HEK293 (cell line): ENCODE measurements around the gene PRDX2.
A peak's percentile ranks its signal among the peaks of the same experiment; 100 is the strongest.

Experiments used
- CTCF ChIA-PET: fragments of 350-600 bp; formaldehyde crosslinking; extraction: SDS; loops from one replicate; lab custom pipeline; 2021; ENCODE audit warnings: antibody characterized with exemption; lab: Yijun Ruan, JAX
- POLR2A ChIA-PET: fragments of 300-600 bp; formaldehyde crosslinking; extraction: SDS; loops from one replicate; lab custom pipeline; 2020; ENCODE audit warnings: antibody characterized with exemption, inconsistent platforms; lab: Yijun Ruan, JAX
- H3K27ac ChIP-seq: fragments of 200-500 bp; sonication (Bioruptor generic); 2 replicates; pipeline ENCODE4 v1.5.1; 2014; ENCODE audit warnings: low read depth, low read length, control low read depth, inconsistent platforms; ENCODE audit errors: extremely low read depth
- H3K36me3 ChIP-seq, 2 experiments: fragments of 200-500 bp in 1 of 2; sonication (Bioruptor generic) in 1 of 2; 1 replicate in 1 of 2; 2 replicates in 1 of 2; pipeline ENCODE4 v1.5.1; 2014 to 2017; ENCODE audit warnings: inconsistent platforms in 2 of 2, low read length in 2 of 2; ENCODE audit not compliant: control insufficient read depth in 2 of 2, insufficient read depth in 1 of 2
- H3K4me1 ChIP-seq: fragments of 200-500 bp; sonication (Bioruptor generic); 2 replicates; pipeline ENCODE4 v1.5.1; 2014; ENCODE audit warnings: mild to moderate bottlenecking, low read length, inconsistent platforms; ENCODE audit not compliant: control insufficient read depth, insufficient read depth
- H3K4me3 ChIP-seq: 2 replicates; pipeline ENCODE4 v1.5.1; 2011; ENCODE audit warnings: low read depth, mild to moderate bottlenecking, control low read depth, low read length, moderate library complexity
- H3K9me3 ChIP-seq: fragments of 200-500 bp; sonication (Bioruptor generic); 2 replicates; pipeline ENCODE4 v1.5.1; 2014; ENCODE audit warnings: low read depth, low read length, inconsistent platforms; ENCODE audit not compliant: control insufficient read depth, insufficient read depth
- GLIS2 ChIP-seq: fragments of 450-650 bp; formaldehyde crosslinking; IDR thresholded peaks from 2 replicates; pipeline ENCODE4 v1.5.1; 2016; ENCODE audit warnings: missing biosample characterization, missing genetic modification characterization
- HOXD13 ChIP-seq: sonication (generic); formaldehyde crosslinking; IDR thresholded peaks from 2 replicates; pipeline ENCODE4 v1.8.0; 2022; ENCODE audit warnings: missing genetic modification reagents, borderline replicate concordance
- KLF9 ChIP-seq: fragments of 450-650 bp; formaldehyde crosslinking; IDR thresholded peaks from 2 replicates; pipeline ENCODE4 v1.5.1; 2016; ENCODE audit warnings: missing biosample characterization, missing genetic modification characterization, low read depth
- PATZ1 ChIP-seq: fragments of 450-650 bp; formaldehyde crosslinking; IDR thresholded peaks from 2 replicates; pipeline ENCODE4 v1.5.1; 2016; ENCODE audit warnings: missing biosample characterization, missing genetic modification characterization
- SP7 ChIP-seq: fragments of 450-650 bp; formaldehyde crosslinking; IDR thresholded peaks from 2 replicates; pipeline ENCODE4 v1.5.1; 2016; ENCODE audit warnings: missing biosample characterization, missing genetic modification characterization
- ZBTB10 ChIP-seq: fragments of 450-650 bp; formaldehyde crosslinking; IDR thresholded peaks from 2 replicates; pipeline ENCODE4 v1.5.1; 2016; ENCODE audit warnings: missing biosample characterization, missing genetic modification characterization
- ZBTB6 ChIP-seq: fragments of 450-650 bp; formaldehyde crosslinking; IDR thresholded peaks from 2 replicates; pipeline ENCODE4 v1.5.1; 2017; ENCODE audit warnings: missing biosample characterization, missing genetic modification characterization
- ZBTB7A ChIP-seq: fragments of 450-650 bp; formaldehyde crosslinking; IDR thresholded peaks from 2 replicates; pipeline ENCODE4 v1.5.1; 2016; ENCODE audit warnings: low read depth, missing biosample characterization, missing genetic modification characterization
- ZBTB8A ChIP-seq: fragments of 450-650 bp; formaldehyde crosslinking; IDR thresholded peaks from 2 replicates; pipeline ENCODE4 v1.5.1; 2016; ENCODE audit warnings: missing biosample characterization, missing genetic modification characterization
- ZNF18 ChIP-seq: fragments of 450-650 bp; formaldehyde crosslinking; IDR thresholded peaks from 2 replicates; pipeline ENCODE4 v1.5.1; 2016; ENCODE audit warnings: missing biosample characterization, missing genetic modification characterization
- ZNF202 ChIP-seq: fragments of 450-650 bp; formaldehyde crosslinking; IDR thresholded peaks from 2 replicates; pipeline ENCODE4 v1.5.1; 2016; ENCODE audit warnings: missing biosample characterization, missing genetic modification characterization, borderline replicate concordance
- ZNF223 ChIP-seq: fragments of 450-650 bp; formaldehyde crosslinking; IDR thresholded peaks from 2 replicates; pipeline ENCODE4 v1.5.1; 2016; ENCODE audit warnings: missing biosample characterization, missing genetic modification characterization
- ZNF266 ChIP-seq: fragments of 450-650 bp; formaldehyde crosslinking; IDR thresholded peaks from 2 replicates; pipeline ENCODE4 v1.5.1; 2016; ENCODE audit warnings: missing biosample characterization, missing genetic modification characterization, low read depth
- ZNF394 ChIP-seq: fragments of 450-650 bp; formaldehyde crosslinking; IDR thresholded peaks from 2 replicates; pipeline ENCODE4 v1.5.1; 2016; ENCODE audit warnings: missing biosample characterization, missing genetic modification characterization, mild to moderate bottlenecking, moderate library complexity, borderline replicate concordance
- ZNF513 ChIP-seq: fragments of 450-650 bp; IDR thresholded peaks from 2 replicates; pipeline ENCODE4 v1.5.1; 2018; ENCODE audit warnings: missing biosample characterization, missing genetic modification characterization
- ZNF529 ChIP-seq: fragments of 450-650 bp; formaldehyde crosslinking; IDR thresholded peaks from 2 replicates; pipeline ENCODE4 v1.5.1; 2017; ENCODE audit warnings: missing genetic modification characterization, missing biosample characterization; ENCODE audit not compliant: insufficient replicate concordance
- ZNF585B ChIP-seq: fragments of 450-650 bp; formaldehyde crosslinking; IDR thresholded peaks from 2 replicates; pipeline ENCODE4 v1.5.1; 2016; ENCODE audit warnings: missing biosample characterization, missing genetic modification characterization
- ZNF639 ChIP-seq: fragments of 450-650 bp; formaldehyde crosslinking; IDR thresholded peaks from 2 replicates; pipeline ENCODE4 v1.5.1; 2016; ENCODE audit warnings: missing biosample characterization, missing genetic modification characterization
- ZNF658 ChIP-seq: fragments of 450-650 bp; formaldehyde crosslinking; IDR thresholded peaks from 2 replicates; pipeline ENCODE4; 2016; ENCODE audit warnings: missing biosample characterization, missing genetic modification characterization
- ZNF777 ChIP-seq: fragments of 450-650 bp; formaldehyde crosslinking; IDR thresholded peaks from 2 replicates; pipeline ENCODE4 v1.5.1; 2017; ENCODE audit warnings: missing biosample characterization, missing genetic modification characterization, borderline replicate concordance

Gene PRDX2

GRCh38 chr19:12790628-12791344 is 10.8 kb downstream of the PRDX2 start:
- CTCF ChIA-PET: interaction anchor here (0.7 to 16.5 kb wide), 4 partner anchors 13 to 56 kb away, joined by 4 to 386 read pairs (median 120); partner anchors contain the start of gene HOOK2
- H3K4me3 ChIP-seq: peak overlapping the region; percentile 43
- H3K9me3 ChIP-seq: no peaks in the 10 kb centered on the region
- peaks cover 21% of the 10 kb centered on the region for H3K4me1 ChIP-seq
- H3K36me3 ChIP-seq: no peaks in the 10 kb centered on the region; a peak in 1 of 3 replicates
- H3K27ac ChIP-seq: peak overlapping the region; percentile 58; the same call in 1 of the 2 replicates
- POLR2A ChIA-PET: interaction anchor here (0.8 to 3.6 kb wide), 18 partner anchors 7 to 143 kb away, joined by 3 to 42 read pairs (median 5); partner anchors contain the start of genes DHPS, DNASE2, FARSA and PRDX2
- TF ChIP-seq HOXD13: 0 out of 2 replicates have a peak, but pooled peaks have one; percentile 23
- TF ChIP-seq ZBTB10: peak; percentile 98
- peak; percentile 60 for TF ChIP-seq KLF9 (tag by site-specific recombination)
- peak; percentile 89 for TF ChIP-seq ZBTB7A (tag by site-specific recombination)
- TF ChIP-seq ZBTB6 (tag by site-specific recombination): no peak
- TF ChIP-seq ZNF639 (tag by site-specific recombination): peak; percentile 35; the same call in 1 of the 2 replicates
- no peak for TF ChIP-seq SP7 (tag by site-specific recombination)
- 0 out of 2 replicates have a peak, but pooled peaks have one; percentile 24 for TF ChIP-seq GLIS2 (tag by site-specific recombination)

GRCh38 chr19:12789904-12790619 is 11.5 kb downstream of the PRDX2 start:
- H3K9me3 ChIP-seq: no peaks in the 10 kb centered on the region
- ChIA-PET POLR2A (interaction anchor here (1.2 to 3.6 kb wide), 4 partner anchors 11 to 30 kb away, joined by 4 to 28 read pairs (median 18); partner anchors contain the start of genes PRDX2 and THSD8), CTCF (interaction anchor here (1.5 to 11.8 kb wide), 5 partner anchors 13 to 30 kb away, joined by 6 to 234 read pairs (median 16); partner anchors contain the start of gene HOOK2)
- TF ChIP-seq ZNF394 (tag by site-specific recombination): peak; percentile 67; the same call in 1 of the 2 replicates
- TF ChIP-seq ZNF266 (tag by site-specific recombination): no peak
- TF ChIP-seq ZNF223 (tag by site-specific recombination): no peak
- TF ChIP-seq ZNF777 (tag by site-specific recombination): peak; percentile 97
- no peak for TF ChIP-seq ZNF658 (tag by site-specific recombination)
- TF ChIP-seq ZNF18 (tag by site-specific recombination): no peak
- TF ChIP-seq ZBTB8A (tag by site-specific recombination): peak; percentile 100
- no peak for TF ChIP-seq ZNF529 (tag by site-specific recombination)
- TF ChIP-seq ZNF585B: no peak
- TF ChIP-seq ZNF513 (tag by site-specific recombination): no peak
- peak; percentile 98 for TF ChIP-seq PATZ1 (tag by site-specific recombination)
- no peak for TF ChIP-seq ZNF202 (tag by site-specific recombination)

More at GRCh38 chr19:12789904-12790619, 11.5 kb downstream of the PRDX2 start:
- Histone ChIP-seq H3K36me3 (no peaks in the 10 kb centered on the region; a peak in 1 of 3 replicates), H3K4me1 (peaks cover 21% of the 10 kb centered on the region), H3K27ac (no peak overlapping the region; the same call in 1 of the 2 replicates), H3K4me3 (peak overlapping the region; percentile 30)
